GM18870 (cell line): ENCODE data around the gene CFHR3.
"Not testable (repeated sequence)": the region's sequence is repeated elsewhere in the genome, so short reads cannot be mapped to it uniquely, and the experiment has no call there.

ENCODE experiments used
- ATAC-seq: cut with Tn5 transposase; IDR thresholded peaks from one replicate; pipeline ENCODE4 v1.9.1; 2021; ENCODE audit warnings: moderate library complexity; ENCODE audit not compliant: unreplicated experiment

The CFHR3 gene

DNA sequence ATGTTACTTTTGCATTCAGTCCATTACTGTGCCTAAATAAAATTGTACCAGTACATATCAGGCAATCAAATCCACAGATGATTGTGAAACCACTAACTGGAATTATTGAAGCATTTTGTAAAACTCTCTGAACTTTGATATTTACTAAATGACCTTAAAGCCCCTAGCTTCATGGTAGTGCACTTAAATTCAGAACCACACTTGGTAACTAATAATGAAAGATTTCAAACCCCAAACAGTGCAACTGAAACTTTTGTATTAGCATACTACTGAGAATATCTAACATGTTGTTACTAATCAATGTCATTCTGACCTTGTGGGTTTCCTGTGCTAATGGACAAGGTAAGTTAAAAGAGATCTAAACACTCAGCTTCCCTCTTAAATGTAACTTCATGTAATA is at the start of gene CFHR3:
TSS of gene CFHR3 (plus strand) at position 238 of the 400 bp plus-strand sequence. CDS start at position 285, 47 bp downstream.
- peak; percentile 98 for ATAC-seq

DNA sequence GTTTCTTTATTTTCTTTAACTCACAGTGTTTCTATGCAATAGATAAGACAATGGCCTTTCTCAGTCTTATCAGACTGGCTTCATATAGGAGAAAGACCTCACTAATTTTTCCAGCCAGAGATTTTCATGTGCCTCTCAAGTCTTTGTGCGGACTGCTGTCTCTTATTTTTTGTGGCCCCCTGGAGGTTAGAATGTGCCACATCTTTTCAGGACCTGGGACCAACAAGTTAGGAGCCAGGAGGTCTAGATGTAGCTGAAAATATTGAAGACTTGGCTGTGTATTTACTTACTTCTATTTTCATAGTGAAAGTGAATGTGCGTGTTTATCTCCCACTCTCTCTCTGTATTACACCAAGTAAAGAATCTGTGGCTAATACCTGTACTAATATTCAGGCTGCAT is 42.1 kb upstream of the CFHR3 start:
- no peak for ATAC-seq

DNA sequence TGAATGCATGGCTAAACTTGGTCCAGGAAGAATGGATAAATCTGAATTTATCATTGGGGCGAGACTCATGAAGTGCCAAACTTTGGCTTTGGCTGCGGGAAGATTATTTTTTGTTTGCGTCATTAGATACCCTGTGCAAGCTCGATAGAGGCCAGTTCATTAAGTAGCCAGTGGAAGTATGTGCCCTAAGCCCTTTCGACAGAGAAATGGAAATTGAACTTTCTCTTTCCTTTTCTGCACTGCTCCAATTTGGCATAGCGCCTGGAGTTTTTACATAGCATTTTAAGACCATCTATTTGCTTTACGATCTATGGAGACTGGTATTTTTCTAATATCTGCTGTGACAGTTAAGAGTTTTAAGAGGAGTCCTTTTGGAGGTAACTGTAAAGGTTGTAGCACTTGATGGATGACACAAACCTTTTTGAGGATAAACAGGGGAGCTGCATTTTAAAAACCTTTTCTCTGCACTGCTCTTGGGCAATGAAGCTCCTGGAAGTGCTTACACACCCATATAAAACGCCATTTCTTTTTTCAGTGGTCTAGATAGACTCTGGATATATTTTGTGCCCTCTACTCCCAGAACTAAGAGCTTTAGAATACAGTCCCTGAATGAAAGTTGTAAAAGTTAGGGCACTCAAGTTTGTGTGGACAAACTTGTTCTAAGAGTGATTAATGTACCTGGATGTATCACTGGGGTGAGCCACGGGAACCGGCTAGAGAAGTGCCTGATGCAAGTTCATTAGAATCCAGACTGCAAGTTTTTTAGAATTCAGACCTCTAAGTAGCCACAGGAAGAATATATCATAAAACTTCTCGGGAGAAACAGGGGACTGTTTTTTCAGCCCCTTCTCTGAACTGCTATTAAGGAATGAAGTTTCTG is 41.3 kb upstream of the CFHR3 start:
- no peak for ATAC-seq

DNA sequence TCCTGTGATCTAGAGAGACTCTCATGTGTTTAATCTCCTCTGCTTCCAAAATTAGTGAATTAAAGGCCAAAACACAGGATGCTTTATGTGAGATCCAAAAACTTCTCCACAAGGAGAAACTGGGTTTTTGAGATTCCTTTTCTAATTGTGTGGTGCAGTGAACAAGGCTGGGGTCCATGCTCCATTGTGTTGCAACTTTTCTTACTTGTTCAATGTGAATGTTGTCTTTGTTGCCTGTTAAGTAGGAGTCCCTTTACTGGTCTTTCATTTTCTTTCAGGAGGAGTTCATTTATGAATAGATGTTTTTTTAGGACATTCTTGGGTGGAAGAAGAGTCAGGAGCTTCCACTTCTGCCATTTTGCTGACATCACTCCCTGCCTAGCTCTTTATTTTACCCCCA is 40.6 kb upstream of the CFHR3 start:
- no peak for ATAC-seq

DNA sequence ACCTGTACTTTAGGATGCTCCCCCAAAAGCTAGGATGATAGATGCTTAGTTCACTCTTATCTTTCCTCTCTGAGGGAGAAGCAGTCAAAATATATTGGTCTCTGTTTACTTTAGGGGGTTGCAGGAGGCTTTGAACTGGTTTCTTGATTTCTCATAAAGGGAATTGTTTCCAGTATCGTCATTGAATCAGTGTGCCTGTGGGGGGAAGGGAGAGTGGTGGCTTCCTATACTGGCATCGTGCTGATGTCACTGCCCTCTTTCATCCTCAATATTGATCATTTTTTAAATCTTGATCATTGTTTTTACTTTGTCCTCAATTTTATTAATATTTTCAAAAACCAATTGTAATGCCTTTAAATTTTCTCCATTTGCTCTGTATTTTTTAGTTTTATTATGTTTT is 40.2 kb upstream of the CFHR3 start:
- ATAC-seq: no peak

DNA sequence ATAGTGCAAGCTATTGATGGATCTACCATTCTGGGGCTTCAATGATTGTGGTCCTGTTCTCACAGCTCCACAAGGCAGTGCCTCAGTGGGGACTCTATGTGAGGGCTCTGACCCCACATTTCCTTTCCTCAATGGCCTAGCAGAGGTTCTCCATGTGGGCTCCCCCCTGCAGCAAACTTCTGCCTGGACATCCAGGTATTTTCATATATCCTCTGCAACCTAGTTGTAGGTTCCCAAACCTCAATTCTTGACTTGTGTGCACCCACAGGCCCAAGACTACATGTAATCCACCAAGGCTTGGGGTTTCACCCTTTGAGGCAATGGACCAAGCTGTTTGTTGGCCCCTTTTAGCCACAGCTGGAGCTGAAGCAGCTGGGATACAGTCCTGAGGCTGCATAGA is 35.9 kb upstream of the CFHR3 start:
- no peak for ATAC-seq

DNA sequence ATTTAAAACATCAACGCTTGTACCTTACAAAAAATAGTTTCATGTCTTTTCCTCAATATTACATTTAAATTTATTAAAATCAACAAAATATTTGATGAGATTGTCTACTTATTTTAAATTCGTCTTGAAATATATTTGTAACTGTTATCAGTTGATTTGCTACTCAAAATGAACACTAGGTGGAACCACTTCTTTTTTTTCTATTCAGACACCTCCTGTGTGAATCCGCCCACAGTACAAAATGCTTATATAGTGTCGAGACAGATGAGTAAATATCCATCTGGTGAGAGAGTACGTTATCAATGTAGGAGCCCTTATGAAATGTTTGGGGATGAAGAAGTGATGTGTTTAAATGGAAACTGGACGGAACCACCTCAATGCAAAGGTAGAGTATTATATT is 31.4 kb upstream of the CFHR3 start:
- ATAC-seq: peak; percentile 96

DNA sequence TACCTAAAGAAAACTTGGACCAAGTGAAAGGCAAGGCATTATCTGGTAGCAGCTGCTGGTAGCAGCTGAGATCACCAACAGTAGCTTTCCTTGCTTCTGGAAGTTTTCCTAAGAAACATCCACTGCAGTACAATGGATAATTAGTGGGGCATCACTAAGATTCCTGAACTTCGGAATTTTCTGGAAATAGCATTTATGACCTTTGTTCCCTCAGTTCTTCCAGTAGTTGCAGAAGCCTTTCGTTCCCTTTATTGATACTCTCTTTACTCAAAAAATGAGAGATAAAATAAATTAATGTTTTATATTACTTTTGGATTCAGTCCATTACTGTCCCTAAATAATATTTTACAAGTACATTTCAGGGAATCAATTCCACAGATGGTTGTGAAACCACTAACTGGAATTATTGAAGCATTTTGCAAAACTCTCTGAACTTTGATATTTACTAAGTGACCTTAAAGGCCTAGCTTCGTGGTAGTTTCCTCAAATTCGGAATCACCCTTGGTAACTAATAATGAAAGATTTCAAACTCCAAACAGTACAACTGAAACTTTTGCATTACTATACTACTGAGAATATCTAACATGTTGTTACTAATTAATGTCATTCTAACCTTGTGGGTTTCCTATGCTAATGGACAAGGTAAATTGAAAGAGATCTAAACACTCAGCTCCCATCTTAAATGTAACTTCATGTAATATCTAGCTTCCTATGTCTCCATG is 9.5 kb upstream of the CFHR3 start:
- peak; percentile 96 for ATAC-seq

DNA sequence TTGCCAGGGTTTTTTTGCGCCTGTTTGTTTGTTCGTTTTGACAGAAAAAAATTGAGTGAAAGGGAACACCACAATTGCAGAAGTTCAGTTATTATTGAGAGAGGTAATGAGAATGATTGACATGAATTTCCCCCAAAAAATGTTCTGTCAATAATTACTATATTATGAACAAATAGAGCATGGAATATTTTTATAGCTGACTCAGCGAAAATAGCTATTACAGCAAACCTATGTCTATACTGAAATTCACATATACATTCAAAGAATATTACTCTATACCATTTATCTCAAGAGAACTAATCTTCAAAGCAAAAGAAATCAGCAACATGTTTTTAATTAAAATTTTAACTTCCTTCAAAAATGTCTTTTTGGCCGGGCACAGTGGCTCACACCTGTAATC is 4.8 kb upstream of the CFHR3 start:
- not testable (repeated sequence) for ATAC-seq

DNA sequence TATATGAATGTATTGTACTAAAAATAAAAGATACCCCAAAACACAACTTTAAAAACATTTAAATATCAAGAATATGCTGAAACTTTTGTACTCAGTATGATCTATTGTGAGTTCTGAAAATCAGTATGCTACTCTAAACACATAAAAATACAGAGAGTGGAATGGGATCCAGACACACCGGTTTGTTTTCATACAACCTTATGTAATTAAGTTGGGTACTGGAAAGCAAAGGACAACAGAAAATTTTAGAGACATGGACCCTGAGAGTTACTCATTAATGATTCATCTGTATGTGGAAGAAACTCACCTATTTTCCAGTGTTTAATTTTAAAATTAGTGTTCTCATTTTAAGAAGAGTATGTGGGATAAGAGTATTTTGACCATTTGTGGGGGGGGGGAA is 927 bp upstream of the CFHR3 start:
- ATAC-seq: no peak

DNA sequence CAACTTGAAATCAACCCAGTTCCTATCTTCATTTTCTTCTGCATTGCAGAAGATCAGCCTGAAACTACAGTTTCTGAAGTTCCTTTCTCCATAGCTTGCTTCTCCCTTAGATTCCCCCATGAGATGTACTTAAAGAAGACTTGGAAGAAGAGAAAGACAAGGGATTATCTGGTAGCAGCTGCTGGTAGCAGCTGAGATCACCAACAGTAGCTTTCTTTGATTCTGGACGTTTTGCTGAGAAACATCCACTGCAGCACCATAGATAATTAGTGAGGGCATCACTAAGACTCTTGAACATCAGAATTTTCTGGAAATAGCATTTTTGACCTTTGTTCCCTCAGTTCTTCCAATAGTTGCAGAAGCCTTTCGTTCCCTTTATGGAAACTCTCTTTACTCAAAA is 465 bp upstream of the CFHR3 start:
- ATAC-seq: no peak

DNA sequence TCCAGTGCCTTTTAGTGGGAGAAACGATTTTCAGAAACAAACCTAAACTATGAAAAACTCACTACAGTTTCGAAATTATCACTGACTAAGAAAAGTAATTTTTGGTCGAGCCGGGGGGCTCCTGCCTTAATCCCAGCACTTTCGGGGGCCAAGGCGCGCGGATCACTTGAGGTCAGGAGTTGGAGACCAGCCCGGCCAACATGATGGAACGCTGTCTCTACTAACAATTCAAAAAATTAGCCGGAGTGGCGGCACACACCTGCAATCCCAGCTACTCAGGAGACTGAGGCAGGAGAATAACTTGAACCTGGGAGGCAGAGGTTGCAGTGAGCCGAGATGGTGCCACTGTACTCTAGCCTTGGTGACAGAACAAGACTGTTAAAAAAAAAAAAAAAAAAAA is 3.0 kb downstream of the CFHR3 start:
- ATAC-seq: no peak

DNA sequence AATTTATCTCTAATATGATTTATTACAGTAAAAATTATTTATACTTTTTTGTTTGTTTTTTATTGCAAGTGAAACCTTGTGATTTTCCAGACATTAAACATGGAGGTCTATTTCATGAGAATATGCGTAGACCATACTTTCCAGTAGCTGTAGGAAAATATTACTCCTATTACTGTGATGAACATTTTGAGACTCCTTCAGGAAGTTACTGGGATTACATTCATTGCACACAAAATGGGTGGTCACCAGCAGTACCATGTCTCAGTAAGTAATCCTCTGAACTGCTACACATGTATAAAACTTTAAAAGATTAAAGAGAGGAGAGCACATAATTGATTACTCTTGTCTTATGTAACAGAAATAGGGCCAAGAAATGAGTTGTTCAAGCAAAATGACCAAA is 4.5 kb downstream of the CFHR3 start:
- no peak for ATAC-seq

DNA sequence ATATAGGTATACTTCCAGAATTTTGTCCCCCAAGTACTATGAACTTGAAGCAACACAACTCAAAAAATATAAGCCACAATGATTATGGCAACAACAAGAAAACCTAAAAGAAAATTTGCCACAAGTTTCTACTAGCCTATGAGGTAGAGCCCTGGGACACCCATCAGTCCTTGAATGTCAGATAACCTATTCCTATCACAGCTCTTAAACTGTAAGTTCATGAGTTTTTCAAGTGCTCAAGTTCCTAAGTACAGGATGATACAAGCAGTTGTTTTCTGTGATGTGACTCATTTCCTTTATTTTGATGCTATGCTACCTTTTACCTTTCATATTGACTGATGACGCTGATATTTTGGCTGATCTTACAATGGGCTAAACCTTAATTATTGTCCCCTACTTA is 16.6 kb downstream of the CFHR3 start:
- not testable (repeated sequence) for ATAC-seq

DNA sequence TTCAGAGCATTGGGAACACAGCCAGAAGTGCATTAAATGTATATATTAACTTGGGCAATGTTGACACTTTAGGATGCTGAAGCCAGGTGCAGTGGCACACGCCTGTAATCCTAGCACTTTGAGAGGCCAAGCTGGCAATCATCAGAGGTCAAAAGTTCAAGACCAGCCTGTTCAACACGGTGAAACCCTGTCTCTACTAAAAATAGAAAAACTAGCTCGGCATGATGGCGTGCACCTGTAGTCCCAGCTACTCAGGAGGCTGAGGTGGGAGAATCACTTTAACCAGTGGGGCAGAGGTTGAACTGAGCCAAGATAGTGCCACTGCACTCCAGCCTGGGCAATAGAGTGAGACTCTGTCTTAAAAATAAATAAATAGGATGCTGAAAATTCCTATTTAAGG is 19.5 kb downstream of the CFHR3 start:
- not testable (repeated sequence) for ATAC-seq

DNA sequence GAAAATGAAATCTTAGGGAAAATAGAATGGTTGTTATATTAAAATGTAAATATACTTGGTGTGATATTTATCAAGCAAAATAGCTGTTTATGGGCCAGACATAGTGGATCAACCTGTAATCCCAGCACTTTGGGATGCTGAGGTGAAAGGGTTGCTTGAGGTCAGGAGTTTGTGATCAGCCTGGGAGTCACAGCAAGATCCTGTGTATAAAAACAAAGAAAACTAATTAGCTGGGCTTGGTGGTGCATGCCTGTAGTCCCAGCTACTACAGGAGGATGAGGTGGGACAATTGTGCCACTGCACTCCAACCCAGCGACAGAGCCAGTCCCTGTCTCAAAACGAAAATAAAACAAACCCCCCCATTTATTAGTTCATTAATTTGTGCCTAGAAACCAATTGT is 23.3 kb downstream of the CFHR3 start:
- no peak for ATAC-seq

DNA sequence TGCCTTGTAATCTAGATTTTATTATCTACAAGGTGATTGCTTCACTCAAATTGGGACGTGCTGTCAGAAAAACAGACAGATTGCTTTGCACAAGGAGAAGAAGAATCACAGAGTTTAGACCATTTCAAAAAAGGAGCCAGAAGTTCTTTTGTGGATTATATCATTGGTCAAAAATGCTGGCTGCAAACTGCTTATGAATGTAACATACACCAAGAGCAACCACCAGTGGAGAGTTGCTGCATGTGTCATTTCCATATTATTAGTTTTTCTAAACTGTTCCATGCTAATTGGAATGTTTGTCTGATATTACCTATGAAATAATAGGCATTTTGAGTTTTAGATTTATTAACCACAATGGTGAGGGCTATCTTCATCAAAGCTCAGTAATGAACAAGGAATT is 27.3 kb downstream of the CFHR3 start:
- not testable (repeated sequence) for ATAC-seq

DNA sequence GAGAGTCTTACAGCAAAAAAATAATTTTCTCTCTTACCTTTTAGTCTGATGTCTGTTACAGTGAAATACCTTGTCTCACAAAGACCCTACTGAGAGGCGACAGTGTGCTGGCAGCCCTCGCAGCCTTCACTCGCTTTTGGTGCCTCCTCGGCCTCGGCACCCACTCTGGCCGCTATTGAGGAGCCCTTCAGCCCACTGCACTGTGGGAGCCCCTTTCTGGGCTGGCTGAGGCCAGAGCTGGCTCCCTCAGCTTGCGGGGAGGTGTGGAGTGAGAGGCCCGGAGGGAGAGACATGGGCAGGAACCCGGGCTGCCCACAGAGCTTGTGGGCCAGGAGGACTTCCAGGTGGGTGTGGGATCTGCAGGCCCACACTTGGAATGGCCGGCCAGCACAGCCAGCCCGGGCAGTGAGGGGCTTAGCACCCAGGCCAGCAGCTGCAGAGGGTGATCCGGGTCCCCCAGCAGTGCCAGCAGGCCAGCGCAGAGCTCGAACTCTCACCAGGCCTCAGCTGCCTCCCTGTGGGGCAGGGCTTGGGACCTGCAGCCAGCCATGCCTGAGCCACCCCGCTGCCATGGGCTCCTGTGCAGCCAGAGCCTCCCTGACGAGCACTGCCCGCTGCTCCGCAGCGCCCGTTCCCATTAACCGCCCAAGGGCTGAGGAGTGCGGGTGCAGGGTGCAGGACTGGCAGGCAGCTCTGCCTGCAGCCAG is 34.0 kb downstream of the CFHR3 start:
- ATAC-seq: no peak

DNA sequence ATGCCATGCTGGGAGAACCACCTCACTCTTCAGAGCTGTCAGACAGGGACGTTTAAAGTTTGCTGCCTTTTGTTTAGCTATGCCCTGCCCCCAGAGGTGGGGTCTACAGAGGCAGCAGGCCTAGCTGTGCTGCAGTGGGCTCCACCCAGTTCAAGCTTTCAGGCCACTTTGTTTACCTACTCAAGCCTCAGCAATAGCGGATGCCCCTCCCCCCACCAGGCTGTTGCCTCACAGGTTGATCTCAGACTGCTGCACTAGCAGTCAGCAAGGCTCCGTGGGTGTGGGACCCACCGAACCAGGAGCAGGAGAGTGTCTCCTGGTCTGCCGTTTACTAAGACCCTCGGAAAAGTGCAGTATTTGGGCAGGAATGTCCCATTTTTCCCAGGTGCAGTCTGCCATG is 42.8 kb downstream of the CFHR3 start:
- ATAC-seq: not testable (repeated sequence)

DNA sequence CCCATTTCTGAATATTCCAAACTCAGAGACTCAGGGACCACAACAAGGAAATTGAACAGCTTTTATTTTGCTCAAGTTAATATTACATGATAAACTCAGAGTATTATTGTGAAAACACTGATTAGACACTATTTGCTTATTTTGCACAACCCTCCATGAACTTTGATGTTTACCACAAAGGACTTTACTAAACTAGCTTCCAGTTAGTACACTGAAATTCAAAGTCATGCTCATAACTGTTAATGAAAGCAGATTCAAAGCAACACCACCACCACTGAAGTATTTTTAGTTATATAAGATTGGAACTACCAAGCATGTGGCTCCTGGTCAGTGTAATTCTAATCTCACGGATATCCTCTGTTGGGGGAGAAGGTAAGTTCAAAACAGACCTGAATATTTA is 44.9 kb downstream of the CFHR3 start, which contains the start of gene CFHR1:
TSS of gene CFHR1 (plus strand) at position 201 of the 400 bp plus-strand sequence. CDS start at position 315, 114 bp downstream.
- not testable (repeated sequence) for ATAC-seq

DNA sequence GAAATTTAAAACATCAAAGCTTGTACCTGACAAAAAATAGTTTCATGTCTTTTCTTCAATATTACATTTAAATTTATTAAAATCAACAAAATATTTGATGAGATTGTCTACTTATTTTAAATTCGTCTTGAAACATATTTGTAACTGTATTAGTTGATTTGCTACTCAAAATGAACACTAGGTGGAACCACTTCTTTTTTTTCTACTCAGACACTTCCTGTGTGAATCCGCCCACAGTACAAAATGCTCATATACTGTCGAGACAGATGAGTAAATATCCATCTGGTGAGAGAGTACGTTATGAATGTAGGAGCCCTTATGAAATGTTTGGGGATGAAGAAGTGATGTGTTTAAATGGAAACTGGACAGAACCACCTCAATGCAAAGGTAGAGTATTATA is 53.2 kb downstream of the CFHR3 start:
- ATAC-seq: not testable (repeated sequence)
